PC-3 (cell line): Measurements from ENCODE around the gene SMAD3. TPM values are rescaled to one million over a fixed set of nuclear protein-coding genes. Genes with fewer than 3 reads are reported as not detected.
A peak's percentile ranks its signal among the peaks of the same experiment; 100 is the strongest.

Experiments used
- ATAC-seq: fragments of 200-7000 bp; cut with Tn5 transposase; 2 replicates; pipeline ENCODE4 v1.9.1; 2020; ENCODE audit warnings: mild to moderate bottlenecking, moderate library complexity
- BruUV-seq: library from RNA; stranded (reverse); fragments of 400-500 nt; replicated peaks from 2 replicates; lab custom pipeline; 2021; lab: Mats Ljungman, UMichigan
- CTCF ChIA-PET: fragments of 300-600 bp; sonication (Branson Sonifier 250); formaldehyde crosslinking; loops from one replicate; lab custom pipeline; 2022; ENCODE audit warnings: antibody characterized with exemption; lab: Charles Lee
- POLR2A ChIA-PET: fragments of 300-600 bp; sonication (Branson Sonifier 250); formaldehyde crosslinking; loops from one replicate; lab custom pipeline; 2022; ENCODE audit warnings: antibody characterized with exemption; ENCODE audit not compliant: unreplicated experiment; lab: Charles Lee
- DNase-seq: peaks from one replicate; pipeline ENCODE4 v3.0.0-alpha.2; 2015
- H2AFZ ChIP-seq: fragments of 300-600 bp; sonication (generic); 2 replicates; pipeline ENCODE4 v1.6.0; 2016; ENCODE audit warnings: antibody characterized with exemption, low read length
- H3F3A ChIP-seq: fragments of 300-600 bp; sonication (generic); one replicate; pipeline ENCODE4 v1.6.0; 2017; ENCODE audit warnings: antibody characterized with exemption, low read length, control low read depth, mild to moderate bottlenecking; ENCODE audit not compliant: unreplicated experiment
- H3K27ac ChIP-seq: fragments of 300-600 bp; sonication (generic); 2 replicates; pipeline ENCODE4 v1.5.1; 2016; ENCODE audit warnings: mild to moderate bottlenecking, low read length
- H3K27me3 ChIP-seq: fragments of 300-600 bp; sonication (generic); 2 replicates; pipeline ENCODE4 v1.6.1; 2016; ENCODE audit warnings: low read length, mixed read lengths
- H3K36me3 ChIP-seq: fragments of 300-600 bp; sonication (generic); 2 replicates; pipeline ENCODE4 v1.6.1; 2016; ENCODE audit warnings: low read depth, mixed run types, low read length, mixed read lengths
- H3K4me1 ChIP-seq: fragments of 300-600 bp; sonication (generic); 2 replicates; pipeline ENCODE4 v1.5.1; 2016; ENCODE audit warnings: low read length; ENCODE audit not compliant: insufficient read depth
- H3K4me2 ChIP-seq: fragments of 300-600 bp; sonication (generic); 2 replicates; pipeline ENCODE4 v1.6.0; 2016; ENCODE audit warnings: low read length
- H3K4me3 ChIP-seq: fragments of 300-600 bp; sonication (generic); 2 replicates; pipeline ENCODE4 v1.5.1; 2016; ENCODE audit warnings: mild to moderate bottlenecking, low read length, mixed read lengths
- H3K79me2 ChIP-seq: fragments of 300-600 bp; sonication (generic); 2 replicates; pipeline ENCODE4 v1.6.1; 2017; ENCODE audit warnings: low read length, mixed read lengths
- H3K9ac ChIP-seq: fragments of 300-600 bp; sonication (generic); 2 replicates; pipeline ENCODE4 v1.6.0; 2016; ENCODE audit warnings: mild to moderate bottlenecking, low read length
- H3K9me2 ChIP-seq: fragments of 300-600 bp; sonication (generic); replicated peaks from 2 replicates; pipeline ENCODE4 v1.6.1; 2016; ENCODE audit warnings: mixed run types, low read length, mixed read lengths
- H3K9me3 ChIP-seq: fragments of 300-600 bp; sonication (generic); 2 replicates; pipeline ENCODE4 v1.6.1; 2016; ENCODE audit warnings: low read length, mixed read lengths
- H4K20me1 ChIP-seq: fragments of 300-600 bp; sonication (generic); 2 replicates; pipeline ENCODE4 v1.6.1; 2016; ENCODE audit warnings: low read length, mixed read lengths
- EZH2 ChIP-seq: fragments of 300-600 bp; sonication (generic); IDR thresholded peaks from one replicate; pipeline ENCODE4 v1.6.1; 2017; ENCODE audit warnings: antibody characterized with exemption, mild to moderate bottlenecking, low read length; ENCODE audit not compliant: unreplicated experiment
- EZH2phosphoT487 ChIP-seq: fragments of 300-600 bp; sonication (generic); IDR thresholded peaks from 2 replicates; pipeline ENCODE4 v1.6.1; 2018; ENCODE audit warnings: mild to moderate bottlenecking, antibody characterized with exemption, low read length, borderline replicate concordance
- intact Hi-C: fragments of 100-400 bp; cut with micrococcal nuclease; formaldehyde crosslinking; loops from 2 replicates; pipeline ENCODE4 v1.9.0; 2023
- total RNA-seq: library from RNA; depleted of rRNA; stranded (reverse); fragments of >200 nt; gene quantifications from 2 replicates; pipeline ENCODE4 v1.2.3, GENCODE V29; 2014
- TF ChIP-seq, protein P1 (sequence below): fragments of 300-600 bp; sonication (generic); conservative IDR thresholded peaks from 2 replicates; pipeline ENCODE4 v1.5.1; 2017; ENCODE audit warnings: antibody characterized with exemption, low read depth, mild to moderate bottlenecking, low read length

SMAD3 gene
- total RNA-seq, 1 experiment from 2014 or later: 75.6 TPM

DNA sequence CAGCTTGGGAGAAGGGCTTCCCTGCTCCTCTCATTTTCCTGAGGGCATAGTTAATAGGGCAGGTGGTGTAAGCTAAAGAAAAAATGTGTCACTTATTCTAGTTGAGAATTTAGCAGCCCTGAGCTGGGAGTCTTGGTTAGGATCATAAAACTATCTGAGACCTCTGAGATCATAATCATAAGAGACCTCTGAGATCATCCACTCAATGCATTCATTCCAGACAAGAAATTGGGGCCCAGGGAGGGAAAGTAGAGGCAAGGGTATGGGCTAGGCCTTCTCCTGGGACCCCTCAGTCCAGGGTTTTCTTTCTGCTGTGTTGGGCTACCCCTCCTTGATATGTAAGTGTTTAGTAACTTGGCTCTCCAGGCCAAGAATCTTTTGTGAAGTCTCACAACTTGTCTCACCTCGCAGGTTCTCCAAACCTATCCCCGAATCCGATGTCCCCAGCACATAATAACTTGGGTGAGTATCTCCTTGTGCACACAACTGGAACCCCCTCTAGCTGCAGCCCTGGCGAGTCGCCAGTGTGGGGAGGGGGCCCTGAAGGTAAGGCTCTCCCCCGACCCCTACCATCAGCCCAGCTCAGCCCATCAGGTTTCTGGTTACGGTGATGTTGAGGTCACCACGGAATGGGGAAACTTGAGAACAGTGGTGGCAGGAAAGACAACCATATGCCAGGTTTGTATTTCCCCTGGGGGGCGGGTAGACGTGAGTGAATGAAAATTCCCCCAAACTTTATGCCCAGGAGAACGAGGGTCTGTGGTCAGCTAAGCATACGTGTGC lies 104.9 kb downstream of the SMAD3 start:
- Histone ChIP-seq H3K4me2 (no peak overlapping the region), H3K79me2 (peaks cover 63% of the 10 kb centered on the region), H3K4me1 (peaks cover 40% of the 10 kb centered on the region), H3K27ac (no peak overlapping the region), H3K9me2 (no peaks in the 10 kb centered on the region), H4K20me1 (no peaks in the 10 kb centered on the region; the same call in 1 of the 2 replicates), H3K27me3 (no peaks in the 10 kb centered on the region), H3F3A (peaks cover 11% of the 10 kb centered on the region), H3K4me3 (no peak overlapping the region), H2AFZ (no peak overlapping the region), H3K36me3 (peaks cover 77% of the 10 kb centered on the region), H3K9me3 (no peaks in the 10 kb centered on the region), H3K9ac (no peak overlapping the region)
- DNase-seq: no peak
- CTCF ChIA-PET: no interaction called here
- ATAC-seq: no peak
- intact Hi-C loops: no loop called here
- POLR2A ChIA-PET: no interaction called here
- BruUV-seq: no TSS peak
- no peak for TF ChIP-seq EZH2phosphoT487
- TF ChIP-seq, protein P1, sequence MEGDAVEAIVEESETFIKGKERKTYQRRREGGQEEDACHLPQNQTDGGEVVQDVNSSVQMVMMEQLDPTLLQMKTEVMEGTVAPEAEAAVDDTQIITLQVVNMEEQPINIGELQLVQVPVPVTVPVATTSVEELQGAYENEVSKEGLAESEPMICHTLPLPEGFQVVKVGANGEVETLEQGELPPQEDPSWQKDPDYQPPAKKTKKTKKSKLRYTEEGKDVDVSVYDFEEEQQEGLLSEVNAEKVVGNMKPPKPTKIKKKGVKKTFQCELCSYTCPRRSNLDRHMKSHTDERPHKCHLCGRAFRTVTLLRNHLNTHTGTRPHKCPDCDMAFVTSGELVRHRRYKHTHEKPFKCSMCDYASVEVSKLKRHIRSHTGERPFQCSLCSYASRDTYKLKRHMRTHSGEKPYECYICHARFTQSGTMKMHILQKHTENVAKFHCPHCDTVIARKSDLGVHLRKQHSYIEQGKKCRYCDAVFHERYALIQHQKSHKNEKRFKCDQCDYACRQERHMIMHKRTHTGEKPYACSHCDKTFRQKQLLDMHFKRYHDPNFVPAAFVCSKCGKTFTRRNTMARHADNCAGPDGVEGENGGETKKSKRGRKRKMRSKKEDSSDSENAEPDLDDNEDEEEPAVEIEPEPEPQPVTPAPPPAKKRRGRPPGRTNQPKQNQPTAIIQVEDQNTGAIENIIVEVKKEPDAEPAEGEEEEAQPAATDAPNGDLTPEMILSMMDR: no peak
- no peak for TF ChIP-seq EZH2

DNA sequence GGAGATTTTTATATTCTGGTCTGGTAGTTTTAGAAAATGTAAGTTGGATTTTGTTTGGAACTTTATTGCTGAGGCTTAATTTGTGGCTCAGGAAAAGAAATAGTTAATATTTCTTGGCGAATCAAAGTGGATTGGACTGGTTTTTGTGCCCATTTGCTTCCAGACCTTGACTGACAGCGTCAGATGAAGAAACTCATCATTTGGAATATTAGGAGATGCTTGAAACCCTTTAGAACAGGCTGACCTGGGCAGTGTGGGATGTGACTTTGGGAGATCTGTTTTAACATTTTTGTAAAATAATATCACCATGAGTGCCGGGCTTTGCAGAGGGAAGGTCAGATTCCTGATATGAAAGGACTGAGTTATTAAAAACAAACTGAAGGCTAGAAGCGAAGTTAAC lies 106.1 kb downstream of the SMAD3 start:
- TF ChIP-seq EZH2 (no peak), EZH2phosphoT487 (no peak)
- TF ChIP-seq, protein P1: no peak
- Histone ChIP-seq H3K4me1 (peaks cover 51% of the 10 kb centered on the region), H3K9ac (no peak overlapping the region), H3K79me2 (peaks cover 63% of the 10 kb centered on the region), H3K4me3 (no peak overlapping the region), H3F3A (peaks cover 11% of the 10 kb centered on the region), H3K36me3 (peaks cover 77% of the 10 kb centered on the region), H2AFZ (no peak overlapping the region), H3K27ac (peak overlapping the region; percentile 93), H3K4me2 (no peak overlapping the region), H3K9me3 (no peaks in the 10 kb centered on the region), H4K20me1 (no peaks in the 10 kb centered on the region; the same call in 1 of the 2 replicates), H3K9me2 (no peaks in the 10 kb centered on the region), H3K27me3 (no peaks in the 10 kb centered on the region)
- intact Hi-C loops: no loop called here
- ATAC-seq (no peak), DNase-seq (no peak)
- ChIA-PET POLR2A (no interaction called here), CTCF (no interaction called here)
- BruUV-seq: no TSS peak

DNA sequence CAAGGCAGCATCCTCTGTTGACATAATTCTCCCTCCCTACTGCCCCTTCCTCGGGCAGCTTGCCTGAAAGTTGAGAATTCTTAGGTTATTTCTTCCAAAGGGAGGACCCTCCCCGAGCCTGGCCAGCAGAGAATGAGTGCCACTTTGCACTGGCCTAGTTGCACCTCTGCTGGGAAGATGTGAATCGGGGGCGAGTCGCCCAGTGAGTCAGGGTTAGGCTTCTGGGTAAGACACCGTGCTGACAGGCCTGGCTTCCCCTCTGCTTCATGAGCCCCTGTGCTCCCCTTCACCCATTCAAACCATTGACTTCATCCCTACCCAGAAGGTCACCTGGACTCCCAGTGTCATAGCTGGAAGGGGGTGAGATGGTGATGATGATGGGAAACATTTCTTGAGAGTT lies 106.8 kb downstream of the SMAD3 start:
- ATAC-seq (no peak), DNase-seq (peak; percentile 21)
- no TSS peak for BruUV-seq
- Histone ChIP-seq H3K36me3 (peaks cover 76% of the 10 kb centered on the region), H3K79me2 (peaks cover 63% of the 10 kb centered on the region), H4K20me1 (no peaks in the 10 kb centered on the region), H3K9me2 (no peaks in the 10 kb centered on the region), H3F3A (peaks cover 11% of the 10 kb centered on the region), H3K9me3 (no peaks in the 10 kb centered on the region), H3K9ac (no peak overlapping the region), H3K4me1 (peaks cover 58% of the 10 kb centered on the region), H3K27me3 (no peaks in the 10 kb centered on the region), H3K4me3 (no peak overlapping the region), H3K27ac (peak overlapping the region; percentile 93), H2AFZ (no peak overlapping the region), H3K4me2 (no peak overlapping the region)
- POLR2A ChIA-PET: no interaction called here
- TF ChIP-seq, protein P1: no peak
- no peak for TF ChIP-seq EZH2phosphoT487
- TF ChIP-seq EZH2: no peak
- CTCF ChIA-PET: no interaction called here
- intact Hi-C loops: no loop called here
